ENCODE results near the gene MLLT3.

The MLLT3 gene

DNA sequence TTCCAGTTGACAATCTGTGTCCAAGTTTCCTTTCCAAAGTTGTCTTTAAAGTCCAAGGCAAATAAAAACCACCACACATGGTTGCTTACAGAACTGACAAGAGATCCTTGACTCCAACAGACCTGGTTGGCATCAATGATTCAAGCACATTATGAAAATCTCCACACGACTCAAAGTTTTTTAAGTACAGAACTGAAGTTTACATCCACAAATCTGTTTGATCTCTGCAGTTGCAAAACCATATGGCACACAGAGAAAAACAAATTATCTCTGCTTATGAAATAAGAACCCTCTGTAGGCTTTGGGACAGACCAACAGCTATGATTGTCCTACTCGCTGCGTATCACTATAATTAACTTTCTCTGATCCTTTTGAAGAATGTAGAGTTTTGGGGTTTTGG lies 60.8 kb downstream of the MLLT3 start:
- in situ Hi-C loops (cut with MboI; ENCODE audit: low sequenced_read_pairs): no loop called here

GRCh38 chr9:20559231-20559890 lies 62.9 kb downstream of the MLLT3 start:
- in situ Hi-C loops (cut with MboI; ENCODE audit: low sequenced_read_pairs): no loop called here

DNA sequence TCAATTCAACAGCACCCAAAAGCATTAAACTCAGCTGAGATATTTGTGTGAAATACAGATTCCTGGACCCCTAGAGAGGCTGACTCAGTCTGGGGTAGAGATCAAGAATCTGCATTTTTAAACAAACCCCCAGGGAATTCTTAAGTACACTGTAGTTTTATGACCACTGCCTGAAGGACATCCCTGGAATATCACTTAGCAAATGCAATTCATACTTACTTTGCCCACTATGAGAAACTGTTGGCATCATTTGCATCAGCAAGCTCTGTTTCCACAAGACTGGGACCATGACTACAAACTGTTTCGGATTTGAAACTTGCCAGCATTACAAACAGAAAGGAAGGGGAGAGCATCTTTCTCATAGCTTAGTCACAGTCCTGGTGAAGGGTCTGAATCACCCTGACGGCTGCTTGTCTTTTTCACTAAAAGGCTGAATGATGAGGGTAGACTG lies 63.7 kb downstream of the MLLT3 start:
- in situ Hi-C loops (cut with MboI; ENCODE audit: low sequenced_read_pairs): no loop called here

GRCh38 chr9:20557890-20558565 lies 64.3 kb downstream of the MLLT3 start:
- in situ Hi-C loops (cut with MboI; ENCODE audit: low sequenced_read_pairs): no loop called here

DNA sequence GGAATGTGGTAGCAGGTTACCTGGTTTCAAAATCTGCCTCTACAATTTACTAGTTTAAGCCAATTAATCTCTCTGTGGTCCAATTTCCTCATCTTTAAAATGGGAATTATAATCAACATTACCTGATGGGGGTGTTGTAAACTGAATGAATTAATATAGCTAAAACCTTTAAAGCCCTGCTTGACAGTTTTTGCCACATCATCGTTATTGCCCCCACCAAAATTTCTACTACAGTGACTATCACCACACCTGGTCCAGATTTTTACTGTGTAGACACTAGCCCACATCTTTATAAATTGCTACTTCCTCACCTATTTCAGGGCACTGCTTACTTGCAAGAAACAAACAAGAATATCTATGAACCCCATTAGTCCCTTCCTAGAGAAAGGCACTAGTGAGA lies 65.0 kb downstream of the MLLT3 start:
- in situ Hi-C loops (cut with MboI; ENCODE audit: low sequenced_read_pairs): no loop called here

DNA sequence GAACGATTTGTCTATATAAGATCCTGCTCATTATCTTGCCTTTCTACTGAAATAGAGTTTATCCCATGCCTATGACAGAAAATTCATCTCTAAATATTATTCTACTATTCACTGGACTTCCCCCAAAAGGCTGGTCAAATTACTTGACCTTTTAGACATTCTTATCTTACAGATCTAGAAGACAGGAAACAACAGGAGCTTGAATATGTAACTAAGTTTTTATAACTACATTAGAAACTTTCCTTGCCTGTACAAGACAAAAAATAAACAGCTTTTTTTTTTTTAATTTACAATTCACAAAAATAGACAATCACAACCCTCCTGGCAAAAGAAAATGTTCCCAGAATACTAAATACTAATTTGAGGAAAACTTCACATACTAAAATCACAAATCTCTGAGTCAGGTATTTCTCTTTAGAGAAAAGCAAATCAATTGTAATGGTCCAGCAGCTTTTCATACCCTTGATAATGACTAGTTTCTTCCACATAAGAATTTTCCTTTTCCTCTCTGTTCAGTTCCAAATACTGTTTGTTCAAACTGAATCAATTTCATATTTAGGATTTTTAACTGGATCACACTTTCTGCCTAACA lies 68.6 kb downstream of the MLLT3 start:
- in situ Hi-C loops (cut with MboI; ENCODE audit: low sequenced_read_pairs): no loop called here

DNA sequence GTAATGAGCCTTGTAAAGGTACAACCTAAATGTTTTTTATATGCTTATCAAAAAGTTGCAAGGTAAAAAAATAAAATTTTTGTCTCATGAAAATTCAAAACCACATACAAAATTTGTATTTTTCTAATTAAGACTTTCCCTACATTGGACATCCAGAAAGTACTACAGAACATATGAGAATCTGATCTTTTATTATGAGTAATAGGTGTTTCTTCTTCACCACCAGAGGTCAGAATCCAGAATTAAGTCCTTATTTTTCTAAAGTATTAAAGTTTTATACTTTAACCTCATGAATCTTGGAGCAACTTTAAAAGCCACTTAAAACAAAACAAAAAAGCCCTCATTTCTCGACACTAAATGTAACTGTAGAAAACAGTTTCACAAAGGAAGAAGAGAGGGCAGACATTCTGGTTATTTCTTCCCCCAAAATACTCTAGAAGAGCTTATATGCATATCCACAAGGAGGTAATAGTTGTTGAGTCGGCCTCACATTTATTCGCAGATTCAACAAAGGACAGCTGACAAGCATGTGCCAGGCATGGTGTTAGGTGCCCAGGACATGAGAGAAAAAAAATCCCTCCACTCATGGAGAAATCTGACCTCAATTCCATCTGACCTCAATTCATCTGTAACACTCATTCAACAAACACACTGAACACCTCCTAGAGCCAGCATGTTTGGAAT lies 69.3 kb downstream of the MLLT3 start:
- in situ Hi-C loops (cut with MboI; ENCODE audit: low sequenced_read_pairs): no loop called here

DNA sequence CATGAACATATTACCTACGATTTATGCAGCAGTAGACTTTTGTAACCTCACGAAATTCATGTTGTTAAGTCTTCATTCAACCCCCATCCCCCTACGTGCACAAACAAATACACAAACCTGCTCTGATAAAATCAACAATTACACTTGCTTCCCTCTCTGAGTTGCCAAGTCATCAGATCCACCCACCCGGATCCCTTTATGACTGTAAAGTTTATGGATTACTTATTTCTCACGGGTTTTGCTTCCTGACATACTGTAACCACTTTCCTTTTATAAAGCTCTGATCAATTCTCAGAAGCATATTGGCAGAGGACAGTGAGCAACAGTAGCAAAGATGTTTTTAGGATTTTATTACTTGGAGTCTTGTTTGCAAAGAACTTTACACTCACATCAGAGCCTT lies 70.5 kb downstream of the MLLT3 start:
- in situ Hi-C loops (cut with MboI; ENCODE audit: low sequenced_read_pairs): no loop called here

GRCh38 chr9:20551236-20551635 lies 71.1 kb downstream of the MLLT3 start:
- in situ Hi-C loops (cut with MboI; ENCODE audit: low sequenced_read_pairs): no loop called here

DNA sequence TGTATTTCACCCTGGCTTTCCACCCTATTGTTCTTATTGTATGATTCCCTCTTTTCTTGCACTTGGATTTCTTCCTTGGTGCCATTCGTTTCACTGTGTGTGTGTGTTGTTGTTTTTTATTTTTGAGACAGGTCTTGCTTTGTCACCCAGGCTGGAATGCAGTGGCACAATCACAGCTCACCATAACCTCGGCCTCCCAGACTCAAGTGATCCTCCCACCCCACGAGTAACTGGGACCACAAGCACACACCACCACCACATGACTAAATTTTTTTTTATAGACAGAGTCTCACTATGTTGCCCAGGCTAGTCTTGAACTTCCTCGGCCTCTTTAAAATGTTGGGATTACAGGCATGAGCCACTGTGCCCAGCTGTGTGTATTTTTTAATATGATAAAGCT lies 72.0 kb downstream of the MLLT3 start:
- in situ Hi-C loops (cut with MboI; ENCODE audit: low sequenced_read_pairs): no loop called here

GRCh38 chr9:20549053-20549452 lies 73.2 kb downstream of the MLLT3 start:
- in situ Hi-C loops (cut with MboI; ENCODE audit: low sequenced_read_pairs): no loop called here

GRCh38 chr9:20545023-20545622 lies 77.2 kb downstream of the MLLT3 start:
- in situ Hi-C loops (cut with MboI; ENCODE audit: low sequenced_read_pairs): no loop called here

DNA sequence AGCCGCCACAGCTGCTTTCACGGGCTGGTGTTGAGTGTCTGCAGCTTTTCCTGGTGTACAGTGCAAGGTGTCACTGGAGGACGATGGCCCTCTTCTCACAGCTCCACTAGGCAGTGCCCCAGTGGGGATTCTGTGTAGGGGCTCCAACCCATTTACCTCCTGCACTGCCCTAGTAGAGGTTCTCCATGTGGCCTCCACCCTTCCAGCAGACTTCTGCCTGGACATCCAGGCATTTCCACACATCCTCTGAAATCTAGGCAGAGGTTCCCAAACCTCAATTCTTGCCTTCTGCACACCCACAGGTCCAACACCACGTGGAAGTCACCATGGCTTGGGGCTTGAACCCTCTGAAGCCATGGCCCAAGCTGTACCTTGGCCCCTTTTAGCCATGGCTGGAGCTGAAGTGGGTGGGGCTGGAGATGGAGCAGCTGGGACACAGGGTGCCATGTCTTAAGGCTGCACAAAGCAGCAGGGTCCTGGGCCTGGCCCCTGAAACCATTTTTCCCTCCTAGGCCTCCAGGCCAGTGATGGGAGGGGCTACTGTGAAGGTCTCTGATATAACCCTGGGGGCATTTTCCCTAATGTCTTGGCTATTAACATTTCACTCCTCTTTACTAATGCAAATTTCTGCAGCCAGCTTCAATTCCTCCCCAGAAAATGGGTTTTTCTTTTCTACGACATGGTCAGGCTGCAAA lies 82.0 kb downstream of the MLLT3 start:
- in situ Hi-C loops (cut with MboI; ENCODE audit: low sequenced_read_pairs): no loop called here

DNA sequence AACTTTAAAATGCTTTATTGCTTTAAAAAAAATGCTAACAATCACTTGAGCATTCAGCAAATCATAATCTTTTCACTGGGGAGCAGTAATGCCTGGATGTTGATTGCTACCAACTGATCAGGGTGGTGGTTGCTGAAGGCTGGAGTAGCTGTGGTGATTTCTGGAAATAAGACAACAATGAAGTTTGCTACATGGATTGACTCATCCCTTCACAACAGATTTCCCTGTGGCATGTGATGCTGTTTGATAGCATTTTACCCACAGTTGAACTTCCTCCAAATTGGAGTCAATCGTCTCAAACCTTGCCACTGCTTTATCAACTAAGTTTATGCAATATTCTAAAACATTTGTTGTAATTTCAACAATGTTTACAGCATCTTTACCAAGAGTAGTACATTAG lies 83.3 kb downstream of the MLLT3 start:
- in situ Hi-C loops (cut with MboI; ENCODE audit: low sequenced_read_pairs): no loop called here

DNA sequence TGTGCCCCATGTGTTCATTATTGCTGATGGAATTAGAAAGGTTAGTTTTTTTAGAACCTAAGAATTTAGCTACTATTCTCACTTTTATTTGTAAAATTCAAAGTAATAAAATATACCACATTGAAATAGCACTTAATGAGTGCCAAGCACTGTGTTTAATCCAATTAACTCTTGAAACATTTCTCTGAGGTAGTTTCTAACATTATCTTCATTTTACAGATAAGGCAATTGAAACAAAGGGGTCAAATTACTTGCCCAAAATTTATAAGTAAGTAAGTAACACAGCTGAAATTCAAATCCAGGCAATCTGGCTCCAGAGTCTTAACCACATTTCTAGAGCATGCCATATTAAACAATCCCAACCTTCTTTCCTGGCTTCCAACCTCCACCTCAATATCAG lies 84.2 kb downstream of the MLLT3 start:
- in situ Hi-C loops (cut with MboI; ENCODE audit: low sequenced_read_pairs): no loop called here

- in situ Hi-C loops (cut with MboI; ENCODE audit: low sequenced_read_pairs): no loop called here
Measured at GRCh38 chr9:20537294-20537693, 85.0 kb downstream of the MLLT3 start.

- in situ Hi-C loops (cut with MboI; ENCODE audit: low sequenced_read_pairs): no loop called here
Measured at GRCh38 chr9:20532584-20532983, 89.7 kb downstream of the MLLT3 start.

GRCh38 chr9:20529837-20530236 lies 92.5 kb downstream of the MLLT3 start:
- in situ Hi-C loops (cut with MboI; ENCODE audit: low sequenced_read_pairs): no loop called here

DNA sequence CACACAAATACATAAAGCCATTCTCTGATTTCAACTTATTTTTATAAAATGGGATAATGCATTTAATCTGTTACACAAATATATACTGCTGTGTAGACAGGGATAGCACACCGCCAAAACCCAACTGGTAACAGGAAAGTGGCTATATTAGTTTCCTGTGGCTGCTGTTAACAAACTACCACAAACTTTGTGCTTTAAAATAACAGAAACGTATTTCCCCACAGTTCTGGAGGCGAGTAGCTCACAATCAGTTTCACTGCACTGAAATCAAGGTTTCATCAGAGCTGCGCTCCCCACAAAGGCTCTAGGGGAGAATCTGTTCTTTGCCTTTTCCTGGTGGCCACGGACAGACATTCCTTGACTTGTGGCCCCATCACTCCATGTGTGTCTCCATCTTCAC lies 94.0 kb downstream of the MLLT3 start:
- in situ Hi-C loops (cut with MboI; ENCODE audit: low sequenced_read_pairs): no loop called here

DNA sequence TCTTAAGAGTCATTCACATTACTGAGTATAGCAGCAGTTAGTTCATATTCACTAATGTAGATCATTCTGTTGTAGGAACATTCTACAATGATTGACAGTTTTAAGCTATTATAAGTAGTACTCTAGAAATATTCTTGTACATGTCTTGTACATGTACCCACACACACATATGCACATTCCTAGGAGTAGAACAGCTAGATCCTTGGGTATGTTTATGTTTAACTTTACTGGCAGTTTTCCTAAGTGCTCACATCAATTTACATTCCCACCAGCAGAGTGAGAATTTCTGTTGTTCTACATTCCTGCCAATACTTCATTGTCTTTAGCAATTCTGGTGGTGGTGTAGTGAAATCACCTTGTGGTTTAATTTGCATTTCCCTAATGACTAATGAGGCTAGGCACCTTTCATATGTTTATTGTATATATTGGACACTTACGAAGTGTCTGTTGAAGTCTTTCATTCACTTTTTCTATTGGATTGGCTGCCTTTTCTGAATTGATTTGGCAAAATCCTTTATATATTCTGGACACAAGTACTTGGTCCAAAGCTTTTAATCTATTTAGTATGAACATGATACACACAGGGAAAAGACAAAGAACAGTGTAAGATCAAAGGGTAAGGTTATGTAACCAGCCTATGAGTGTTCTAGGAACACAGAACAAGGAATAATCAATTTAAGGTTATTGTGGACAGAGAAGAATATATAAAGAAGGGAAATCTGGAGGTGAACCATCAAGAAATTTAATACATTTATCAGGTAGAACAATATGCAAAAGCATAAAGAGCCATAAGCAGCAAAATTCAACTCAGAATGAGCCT lies 95.6 kb downstream of the MLLT3 start:
- in situ Hi-C loops (cut with MboI; ENCODE audit: low sequenced_read_pairs): no loop called here
